HG02885 (cell line): Measurements from ENCODE around the gene SMIM43.
"Not testable (repeated sequence)": the region's sequence is repeated elsewhere in the genome, so short reads cannot be mapped to it uniquely, and the experiment has no call there.

Experiments used
- ATAC-seq: cut with Tn5 transposase; IDR thresholded peaks from one replicate; pipeline ENCODE4 v1.9.1; 2021; ENCODE audit warnings: mild to moderate bottlenecking; ENCODE audit not compliant: unreplicated experiment, poor library complexity

Gene SMIM43

GRCh38 chr4:121784975-121785374, 20.0 kb upstream of the SMIM43 start:
- ATAC-seq: no peak

GRCh38 chr4:121784401-121784800, 19.4 kb upstream of the SMIM43 start:
- no peak for ATAC-seq

GRCh38 chr4:121783210-121783609, 18.2 kb upstream of the SMIM43 start:
- no peak for ATAC-seq

- ATAC-seq: no peak
These were observed 14.1 kb upstream of the SMIM43 start for GRCh38 chr4:121778991-121779628.

GRCh38 chr4:121777625-121778024, 12.7 kb upstream of the SMIM43 start:
- peak; percentile 68 for ATAC-seq

- ATAC-seq: peak; percentile 46
These were observed 11.8 kb upstream of the SMIM43 start for GRCh38 chr4:121776610-121777401.

- ATAC-seq: no peak
These were observed 8.9 kb upstream of the SMIM43 start for GRCh38 chr4:121773883-121774282.

GRCh38 chr4:121771869-121772268, 6.9 kb upstream of the SMIM43 start:
- ATAC-seq: no peak

- no peak for ATAC-seq
These were observed 4.4 kb upstream of the SMIM43 start for GRCh38 chr4:121769341-121769740.

- ATAC-seq: no peak
These were observed 2.2 kb upstream of the SMIM43 start for GRCh38 chr4:121767166-121767565.

GRCh38 chr4:121765971-121766538, 1.1 kb upstream of the SMIM43 start:
- ATAC-seq: no peak

GRCh38 chr4:121765368-121765705, 373 bp upstream of the SMIM43 start:
- no peak for ATAC-seq

- no peak for ATAC-seq
These were observed 662 bp downstream of the SMIM43 start for GRCh38 chr4:121764303-121764701.

GRCh38 chr4:121760205-121760604, 4.8 kb downstream of the SMIM43 start:
- no peak for ATAC-seq

GRCh38 chr4:121758925-121759568, 5.9 kb downstream of the SMIM43 start:
- no peak for ATAC-seq

GRCh38 chr4:121752142-121752541, 12.8 kb downstream of the SMIM43 start:
- not testable (repeated sequence) for ATAC-seq

- ATAC-seq: no peak
These were observed 15.7 kb downstream of the SMIM43 start for GRCh38 chr4:121749225-121749624.

GRCh38 chr4:121742794-121743193, 22.2 kb downstream of the SMIM43 start:
- ATAC-seq: no peak

GRCh38 chr4:121741751-121742150, 23.2 kb downstream of the SMIM43 start:
- ATAC-seq: no peak

GRCh38 chr4:121740796-121741409, 24.1 kb downstream of the SMIM43 start:
- ATAC-seq: no peak

GRCh38 chr4:121739575-121739974, 25.4 kb downstream of the SMIM43 start:
- no peak for ATAC-seq
